HepG2 (cell line): Measurements from ENCODE around the gene INO80B. TPM values are rescaled to one million over a fixed set of nuclear protein-coding genes. Genes with fewer than 3 reads are reported as not detected.

Experiments
- AFF4 ChIP-seq: sonication (generic); formaldehyde crosslinking; IDR thresholded peaks from 2 replicates; pipeline ENCODE4 v1.4.0; 2020; ENCODE audit warnings: missing genetic modification reagents
- CTCF ChIP-seq: sonication (generic); formaldehyde crosslinking; IDR thresholded peaks from 2 replicates; pipeline ENCODE4 v1.5.0; 2020; ENCODE audit warnings: mild to moderate bottlenecking, missing genetic modification reagents, moderate library complexity
- ERF ChIP-seq: IDR thresholded peaks from 2 replicates; pipeline ENCODE4 v1.6.1; 2018; ENCODE audit warnings: missing biosample characterization, missing genetic modification reagents
- FOXK2 ChIP-seq: fragments of 450-650 bp; IDR thresholded peaks from 2 replicates; pipeline ENCODE4 v1.6.1; 2016
- HNRNPLL ChIP-seq: fragments of 200-400 bp; formaldehyde crosslinking; IDR thresholded peaks from 2 replicates; pipeline ENCODE4 v1.6.1; 2017; ENCODE audit warnings: mild to moderate bottlenecking, low read depth, low read length; ENCODE audit not compliant: poor library complexity, severe bottlenecking
- RBFOX2 ChIP-seq: fragments of 200-400 bp; formaldehyde crosslinking; IDR thresholded peaks from 2 replicates; pipeline ENCODE4 v1.6.1; 2017; ENCODE audit warnings: low read depth, mild to moderate bottlenecking, low read length
- SATB2 ChIP-seq: sonication (generic); formaldehyde crosslinking; IDR thresholded peaks from 2 replicates; pipeline ENCODE4 v1.5.0; 2020; ENCODE audit warnings: missing genetic modification reagents
- SYNCRIP ChIP-seq: fragments of 200-400 bp; formaldehyde crosslinking; IDR thresholded peaks from 2 replicates; pipeline ENCODE4 v1.6.1; 2018; ENCODE audit warnings: mild to moderate bottlenecking, low read depth, low read length; ENCODE audit not compliant: insufficient read depth
- ZNF530 ChIP-seq: sonication (generic); formaldehyde crosslinking; IDR thresholded peaks from 2 replicates; pipeline ENCODE4 v1.5.0; 2020; ENCODE audit warnings: low read depth, mild to moderate bottlenecking, missing genetic modification reagents
- ZNF782 ChIP-seq: sonication (generic); formaldehyde crosslinking; IDR thresholded peaks from 2 replicates; pipeline ENCODE4 v1.4.0; 2020; ENCODE audit warnings: missing genetic modification reagents, mild to moderate bottlenecking, borderline replicate concordance
- ZNF816 ChIP-seq: sonication (generic); formaldehyde crosslinking; IDR thresholded peaks from 2 replicates; pipeline ENCODE4 v1.8.0; 2022; ENCODE audit warnings: missing genetic modification reagents, mild to moderate bottlenecking, borderline replicate concordance
- ZNF883 ChIP-seq: sonication (generic); formaldehyde crosslinking; IDR thresholded peaks from 2 replicates; pipeline ENCODE4 v1.5.1; 2020; ENCODE audit warnings: mild to moderate bottlenecking, missing genetic modification reagents; ENCODE audit errors: not compliant biosample characterization
- polyA plus RNA-seq, 8 experiments: library from polyadenylated mRNA; depleted of rRNA in 3 of 8; stranded (reverse) in 7 of 8; unstranded in 1 of 8; fragments of >200 nt; fragmentation: Illumina TruSeq in 4 of 8; extraction: Trizol in 4 of 8; gene quantifications; 2 replicates each; pipeline versions ENCODE4 v1.2.1 to v1.2.3, GENCODE V29; 2011 to 2016; ENCODE audit warnings: low read depth in 4 of 8, missing spikeins in 1 of 8, mixed read lengths in 1 of 8; ENCODE audit not compliant: insufficient read depth in 1 of 8
- total RNA-seq, 5 experiments: library from RNA; depleted of rRNA; stranded (reverse); fragments of >200 nt; fragmentation: Illumina TruSeq; extraction: Trizol; gene quantifications; 2 replicates each; pipeline ENCODE4 v1.2.3, GENCODE V29; 2016; ENCODE audit warnings: low read depth in 1 of 5
- TF ChIP-seq, protein P1 (sequence below): sonication (generic); formaldehyde crosslinking; IDR thresholded peaks from 2 replicates; pipeline ENCODE4 v1.5.0; 2020; ENCODE audit warnings: missing genetic modification reagents
- TF ChIP-seq, protein P2 (sequence below): sonication (generic); formaldehyde crosslinking; IDR thresholded peaks from 2 replicates; pipeline ENCODE4 v1.4.0; 2020; ENCODE audit warnings: mild to moderate bottlenecking, missing genetic modification reagents

The INO80B gene
- total and polyA plus RNA-seq, 2 of the 13 experiments (the other 11 are each of a cell fraction or from before 2014, with no cell fraction given) = 6.2 to 14.5 TPM

- TF ChIP-seq CTCF (CRISPR knock-in tag) = no peak; the same call in 1 of the 2 replicates
- TF ChIP-seq AFF4 (CRISPR knock-in tag) = no peak
- no peak for TF ChIP-seq SYNCRIP
- TF ChIP-seq SATB2 (CRISPR knock-in tag) = no peak
- no peak for TF ChIP-seq RBFOX2
- TF ChIP-seq HNRNPLL = no peak
- TF ChIP-seq ZNF782 (CRISPR knock-in tag) = no peak
- TF ChIP-seq, protein P1, sequence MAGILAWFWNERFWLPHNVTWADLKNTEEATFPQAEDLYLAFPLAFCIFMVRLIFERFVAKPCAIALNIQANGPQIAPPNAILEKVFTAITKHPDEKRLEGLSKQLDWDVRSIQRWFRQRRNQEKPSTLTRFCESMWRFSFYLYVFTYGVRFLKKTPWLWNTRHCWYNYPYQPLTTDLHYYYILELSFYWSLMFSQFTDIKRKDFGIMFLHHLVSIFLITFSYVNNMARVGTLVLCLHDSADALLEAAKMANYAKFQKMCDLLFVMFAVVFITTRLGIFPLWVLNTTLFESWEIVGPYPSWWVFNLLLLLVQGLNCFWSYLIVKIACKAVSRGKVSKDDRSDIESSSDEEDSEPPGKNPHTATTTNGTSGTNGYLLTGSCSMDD (CRISPR knock-in tag) = no peak
- no peak for TF ChIP-seq ZNF530
- TF ChIP-seq, protein P2, sequence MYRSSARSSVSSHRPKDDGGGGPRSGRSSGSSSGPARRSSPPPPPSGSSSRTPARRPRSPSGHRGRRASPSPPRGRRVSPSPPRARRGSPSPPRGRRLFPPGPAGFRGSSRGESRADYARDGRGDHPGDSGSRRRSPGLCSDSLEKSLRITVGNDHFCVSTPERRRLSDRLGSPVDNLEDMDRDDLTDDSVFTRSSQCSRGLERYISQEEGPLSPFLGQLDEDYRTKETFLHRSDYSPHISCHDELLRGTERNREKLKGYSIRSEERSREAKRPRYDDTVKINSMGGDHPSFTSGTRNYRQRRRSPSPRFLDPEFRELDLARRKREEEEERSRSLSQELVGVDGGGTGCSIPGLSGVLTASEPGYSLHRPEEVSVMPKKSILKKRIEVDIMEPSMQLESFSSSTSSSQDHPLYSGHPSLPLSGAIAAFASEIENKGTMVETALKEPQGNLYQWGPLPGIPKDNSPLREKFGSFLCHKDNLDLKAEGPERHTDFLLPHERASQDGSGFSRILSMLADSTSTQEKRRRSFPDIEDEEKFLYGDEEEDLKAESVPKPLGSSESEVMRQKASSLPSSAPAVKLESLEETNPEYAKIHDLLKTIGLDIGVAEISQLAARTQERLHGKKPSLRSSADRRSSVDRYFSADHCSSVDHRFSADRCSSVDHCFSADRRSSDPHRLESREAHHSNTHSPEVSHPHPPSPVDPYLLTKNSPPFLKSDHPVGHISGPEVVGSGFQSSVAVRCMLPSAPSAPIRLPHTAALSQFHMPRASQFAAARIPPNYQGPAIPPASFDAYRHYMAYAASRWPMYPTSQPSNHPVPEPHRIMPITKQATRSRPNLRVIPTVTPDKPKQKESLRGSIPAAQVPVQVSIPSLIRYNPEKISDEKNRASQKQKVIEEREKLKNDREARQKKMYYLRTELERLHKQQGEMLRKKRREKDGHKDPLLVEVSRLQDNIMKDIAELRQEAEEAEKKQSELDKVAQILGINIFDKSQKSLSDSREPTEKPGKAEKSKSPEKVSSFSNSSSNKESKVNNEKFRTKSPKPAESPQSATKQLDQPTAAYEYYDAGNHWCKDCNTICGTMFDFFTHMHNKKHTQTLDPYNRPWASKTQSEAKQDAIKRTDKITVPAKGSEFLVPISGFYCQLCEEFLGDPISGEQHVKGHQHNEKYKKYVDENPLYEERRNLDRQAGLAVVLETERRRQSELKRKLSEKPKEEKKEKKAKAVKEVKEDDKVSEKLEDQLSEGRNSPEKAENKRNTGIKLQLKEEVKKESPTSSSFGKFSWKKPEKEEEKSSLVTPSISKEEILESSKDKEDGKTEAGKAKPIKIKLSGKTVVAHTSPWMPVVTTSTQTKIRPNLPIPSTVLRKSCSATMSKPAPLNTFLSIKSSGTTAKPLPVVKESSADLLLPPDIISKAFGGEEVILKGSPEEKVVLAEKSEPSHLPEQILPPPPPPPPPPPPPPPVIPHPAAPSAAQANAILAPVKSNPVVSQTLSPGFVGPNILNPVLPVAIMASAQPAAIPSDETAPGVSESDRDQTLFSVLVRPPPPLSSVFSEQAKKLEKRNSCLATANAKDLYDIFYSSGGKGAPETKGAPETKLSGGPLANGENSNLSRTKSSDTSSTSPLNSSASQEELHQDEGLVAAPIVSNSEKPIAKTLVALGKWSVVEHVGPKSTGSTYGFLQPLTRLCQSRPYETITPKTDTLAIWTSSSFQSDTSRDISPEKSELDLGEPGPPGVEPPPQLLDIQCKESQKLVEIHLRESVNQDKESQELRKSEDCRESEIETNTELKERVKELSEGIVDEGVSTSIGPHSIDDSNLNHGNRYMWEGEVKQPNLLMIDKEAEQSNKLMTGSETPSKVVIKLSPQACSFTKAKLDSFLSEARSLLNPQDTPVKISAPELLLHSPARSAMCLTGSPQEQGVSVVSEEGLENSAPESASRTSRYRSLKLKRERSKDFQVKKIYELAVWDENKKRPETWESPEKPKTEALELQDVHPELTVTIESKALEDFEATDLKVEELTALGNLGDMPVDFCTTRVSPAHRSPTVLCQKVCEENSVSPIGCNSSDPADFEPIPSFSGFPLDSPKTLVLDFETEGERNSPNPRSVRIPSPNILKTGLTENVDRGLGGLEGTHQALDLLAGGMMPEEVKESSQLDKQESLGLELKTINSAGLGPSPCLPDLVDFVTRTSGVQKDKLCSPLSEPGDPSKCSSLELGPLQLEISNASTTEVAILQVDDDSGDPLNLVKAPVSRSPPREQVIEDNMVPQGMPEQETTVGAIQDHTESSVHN (CRISPR knock-in tag) = no peak
- TF ChIP-seq ZNF883 (CRISPR knock-in tag) = no peak
- no peak for TF ChIP-seq FOXK2
- no peak for TF ChIP-seq ERF (CRISPR knock-in tag)
- TF ChIP-seq ZNF816 (CRISPR knock-in tag) = no peak
Measured at GRCh38 chr2:74501335-74502071, 46.6 kb downstream of the INO80B start (continued).
